HL-60 (cell line): ENCODE measurements around the gene COL5A3.

Source experiments
- CTCF ChIP-seq: IDR thresholded peaks from one replicate; pipeline ENCODE4 v1.5.1; 2011; ENCODE audit warnings: low read length, control low read depth, inconsistent platforms; ENCODE audit not compliant: insufficient read depth
- GABPA ChIP-seq: IDR thresholded peaks from 2 replicates; pipeline ENCODE4 v1.6.1; 2012; ENCODE audit warnings: low read depth
- POLR2AphosphoS5 ChIP-seq: IDR thresholded peaks from 2 replicates; pipeline ENCODE4 v1.6.1; 2012; ENCODE audit warnings: low read depth
- SPI1 ChIP-seq: IDR thresholded peaks from 2 replicates; pipeline ENCODE4 v1.6.1; 2012; ENCODE audit warnings: low read depth, mild to moderate bottlenecking, borderline replicate concordance
- TF ChIP-seq, protein P1 (sequence below): IDR thresholded peaks from 2 replicates; pipeline ENCODE4 v1.6.1; 2012; ENCODE audit warnings: low read depth; ENCODE audit not compliant: insufficient replicate concordance

DNA sequence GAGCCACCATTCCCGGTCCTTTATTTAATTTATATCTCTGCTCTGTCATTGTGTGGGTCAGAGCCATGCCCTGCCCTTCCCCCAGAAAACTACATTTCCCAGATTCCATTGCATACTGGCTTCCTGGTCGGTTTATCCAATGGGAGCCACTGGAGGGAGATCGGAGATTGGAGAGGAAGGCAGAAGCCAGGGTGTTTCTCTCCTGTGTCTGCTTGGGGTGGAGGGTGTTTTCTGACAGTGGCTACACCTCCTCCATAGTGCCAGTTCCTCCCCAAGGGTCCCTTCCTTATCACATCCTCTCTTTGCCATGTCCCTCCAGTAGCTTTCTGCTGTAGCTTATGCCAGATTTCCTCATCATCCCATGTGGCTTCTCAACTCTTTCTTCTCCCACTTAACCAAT is 93.0 kb downstream of the COL5A3 start:
- TF ChIP-seq CTCF (no peak), POLR2AphosphoS5 (no peak), GABPA (no peak), SPI1 (no peak)
- TF ChIP-seq, protein P1, sequence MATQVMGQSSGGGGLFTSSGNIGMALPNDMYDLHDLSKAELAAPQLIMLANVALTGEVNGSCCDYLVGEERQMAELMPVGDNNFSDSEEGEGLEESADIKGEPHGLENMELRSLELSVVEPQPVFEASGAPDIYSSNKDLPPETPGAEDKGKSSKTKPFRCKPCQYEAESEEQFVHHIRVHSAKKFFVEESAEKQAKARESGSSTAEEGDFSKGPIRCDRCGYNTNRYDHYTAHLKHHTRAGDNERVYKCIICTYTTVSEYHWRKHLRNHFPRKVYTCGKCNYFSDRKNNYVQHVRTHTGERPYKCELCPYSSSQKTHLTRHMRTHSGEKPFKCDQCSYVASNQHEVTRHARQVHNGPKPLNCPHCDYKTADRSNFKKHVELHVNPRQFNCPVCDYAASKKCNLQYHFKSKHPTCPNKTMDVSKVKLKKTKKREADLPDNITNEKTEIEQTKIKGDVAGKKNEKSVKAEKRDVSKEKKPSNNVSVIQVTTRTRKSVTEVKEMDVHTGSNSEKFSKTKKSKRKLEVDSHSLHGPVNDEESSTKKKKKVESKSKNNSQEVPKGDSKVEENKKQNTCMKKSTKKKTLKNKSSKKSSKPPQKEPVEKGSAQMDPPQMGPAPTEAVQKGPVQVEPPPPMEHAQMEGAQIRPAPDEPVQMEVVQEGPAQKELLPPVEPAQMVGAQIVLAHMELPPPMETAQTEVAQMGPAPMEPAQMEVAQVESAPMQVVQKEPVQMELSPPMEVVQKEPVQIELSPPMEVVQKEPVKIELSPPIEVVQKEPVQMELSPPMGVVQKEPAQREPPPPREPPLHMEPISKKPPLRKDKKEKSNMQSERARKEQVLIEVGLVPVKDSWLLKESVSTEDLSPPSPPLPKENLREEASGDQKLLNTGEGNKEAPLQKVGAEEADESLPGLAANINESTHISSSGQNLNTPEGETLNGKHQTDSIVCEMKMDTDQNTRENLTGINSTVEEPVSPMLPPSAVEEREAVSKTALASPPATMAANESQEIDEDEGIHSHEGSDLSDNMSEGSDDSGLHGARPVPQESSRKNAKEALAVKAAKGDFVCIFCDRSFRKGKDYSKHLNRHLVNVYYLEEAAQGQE = no peak
